Measurements from ENCODE around the gene BID.

DNA sequence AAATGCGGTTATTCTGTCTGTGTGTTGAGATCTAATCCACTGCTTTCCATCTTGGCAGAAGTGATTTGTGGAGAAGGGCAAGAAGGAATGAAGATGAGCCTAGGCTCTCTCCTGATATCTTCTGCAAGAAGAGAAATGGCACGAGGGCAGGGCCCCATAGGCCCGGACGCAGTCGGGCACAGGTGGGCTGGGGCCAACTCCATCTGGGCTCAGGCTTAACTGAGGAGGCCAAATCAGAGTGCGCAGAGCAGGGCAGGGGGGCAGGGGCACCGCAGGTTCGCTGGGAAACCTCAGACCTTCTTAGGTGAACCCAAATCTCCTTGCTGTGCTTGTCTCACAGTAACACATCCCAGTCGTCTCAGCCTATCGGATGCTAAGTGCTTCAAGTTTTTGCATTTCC, 32.8 kb upstream of the BID start:
- TF ChIP-seq, protein P1, sequence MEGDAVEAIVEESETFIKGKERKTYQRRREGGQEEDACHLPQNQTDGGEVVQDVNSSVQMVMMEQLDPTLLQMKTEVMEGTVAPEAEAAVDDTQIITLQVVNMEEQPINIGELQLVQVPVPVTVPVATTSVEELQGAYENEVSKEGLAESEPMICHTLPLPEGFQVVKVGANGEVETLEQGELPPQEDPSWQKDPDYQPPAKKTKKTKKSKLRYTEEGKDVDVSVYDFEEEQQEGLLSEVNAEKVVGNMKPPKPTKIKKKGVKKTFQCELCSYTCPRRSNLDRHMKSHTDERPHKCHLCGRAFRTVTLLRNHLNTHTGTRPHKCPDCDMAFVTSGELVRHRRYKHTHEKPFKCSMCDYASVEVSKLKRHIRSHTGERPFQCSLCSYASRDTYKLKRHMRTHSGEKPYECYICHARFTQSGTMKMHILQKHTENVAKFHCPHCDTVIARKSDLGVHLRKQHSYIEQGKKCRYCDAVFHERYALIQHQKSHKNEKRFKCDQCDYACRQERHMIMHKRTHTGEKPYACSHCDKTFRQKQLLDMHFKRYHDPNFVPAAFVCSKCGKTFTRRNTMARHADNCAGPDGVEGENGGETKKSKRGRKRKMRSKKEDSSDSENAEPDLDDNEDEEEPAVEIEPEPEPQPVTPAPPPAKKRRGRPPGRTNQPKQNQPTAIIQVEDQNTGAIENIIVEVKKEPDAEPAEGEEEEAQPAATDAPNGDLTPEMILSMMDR (IDR thresholded peaks at IDR 0.05): no peak
- TF ChIP-seq SIN3A (IDR thresholded peaks at IDR 0.05; ENCODE audit: borderline replicate concordance, insufficient read depth, low read depth, low read length) (no peak), REST (IDR thresholded peaks at IDR 0.05; ENCODE audit: insufficient read depth in 1 of 2, low read depth in 2 of 2, low read length in 1 of 2) (no peak), POLR2AphosphoS5 (IDR thresholded peaks at IDR 0.05; ENCODE audit: low read depth, low read length) (no peak)
